Measurements from ENCODE around the gene WNT1. TPM values are rescaled to one million over a fixed set of nuclear protein-coding genes. Genes with fewer than 3 reads are reported as not detected.

Gene WNT1
- total RNA-seq, 1 experiment from 2014 or later, result not detected

GRCh38 chr12:49031573-49032161, 53.5 kb downstream of the WNT1 start:
- Histone ChIP-seq H3K27me3 (ENCODE audit: insufficient read depth, low read length) (no peaks in the 10 kb centered on the region), H3K4me1 (ENCODE audit: insufficient read depth, low read length) (no peaks in the 10 kb centered on the region), H2BK120ac (ENCODE audit: low read depth, low read length, poor library complexity, severe bottlenecking) (no peak overlapping the region), H2AK5ac (ENCODE audit: insufficient read length, low read length) (no peak overlapping the region), H4K91ac (ENCODE audit: insufficient read length, low read depth, low read length) (no peak overlapping the region), H3K9ac (ENCODE audit: extremely low read depth, insufficient read length, low read length) (no peak overlapping the region), H3K23ac (ENCODE audit: insufficient read length, low read depth, low read length) (no peak overlapping the region), H3K23me2 (ENCODE audit: insufficient read length, low read depth, low read length, poor library complexity, severe bottlenecking) (no peaks in the 10 kb centered on the region), H2BK12ac (ENCODE audit: insufficient read length, low read depth, low read length) (no peak overlapping the region), H3T11ph (ENCODE audit: low read length) (no peak overlapping the region), H4K5ac (ENCODE audit: insufficient read length, low read depth, low read length) (no peak overlapping the region), H3K27ac (ENCODE audit: insufficient read length, low read depth, low read length) (no peak overlapping the region), H3K79me2 (ENCODE audit: insufficient read depth, low read length) (no peaks in the 10 kb centered on the region), H3K56ac (ENCODE audit: insufficient read length, low read depth, low read length) (no peak overlapping the region), H3K18ac (ENCODE audit: insufficient read length, low read depth, low read length) (no peak overlapping the region), H4K20me1 (ENCODE audit: control insufficient read depth, insufficient read depth, insufficient read length) (no peaks in the 10 kb centered on the region), H2BK15ac (ENCODE audit: low read depth, low read length) (no peak overlapping the region), H3K14ac (ENCODE audit: insufficient read depth, low read length) (no peak overlapping the region), H3K4ac (ENCODE audit: low read depth, low read length) (no peak overlapping the region), H3K9me3 (ENCODE audit: control insufficient read depth, low read depth, low read length) (no peaks in the 10 kb centered on the region), H2AFZ (ENCODE audit: low read length) (no peak overlapping the region), H2BK20ac (ENCODE audit: low read depth, low read length, poor library complexity, severe bottlenecking) (no peak overlapping the region), H4K8ac (replicated peaks; ENCODE audit: insufficient read length, low read depth, low read length) (no peak overlapping the region), H2BK5ac (ENCODE audit: insufficient read length, low read length) (no peak overlapping the region), H3K4me2 (ENCODE audit: insufficient read depth, insufficient read length, low read length) (no peak overlapping the region), H3K79me1 (ENCODE audit: insufficient read depth, low read depth, low read length, poor library complexity, severe bottlenecking) (no peaks in the 10 kb centered on the region)
- DNase-seq, result no peak
- no peak overlapping the region for H3K4me3 Mint-ChIP-seq
- TF ChIP-seq CTCF (conservative IDR thresholded peaks at IDR 0.05), result no peak
- no peaks in the 10 kb centered on the region for H3K9me3 Mint-ChIP-seq
- no CpG with 5 or more reads among the region's 8 CpGs for WGBS (ENCODE audit: extremely low coverage, insufficient read length, low lambda C conversion rate)
- no peaks in the 10 kb centered on the region for H3K27me3 Mint-ChIP-seq (ENCODE audit: low read depth)
- H3K36me3 Mint-ChIP-seq (ENCODE audit: insufficient read depth in 1 of 3, low read depth in 3 of 3), result peaks cover 35 to 92% (median 87%) of the 10 kb centered on the region in 3 experiments; a peak in 6 of 7 replicates
- H3K4me1 Mint-ChIP-seq, result no peaks in the 10 kb centered on the region
- no peak overlapping the region for H3K27ac Mint-ChIP-seq

Other genes starting within 250 kb of the WNT1 start
- 30.2 and 31.1 TPM in 2 replicates for gene ADCY6, start 189.2 kb upstream of the WNT1 start, total RNA-seq (2021)
- gene CACNB3, start 159.8 kb upstream of the WNT1 start, total RNA-seq (2021), result 34.9 and 35.1 TPM in 2 replicates
- 98.1 and 104 TPM in 2 replicates for gene DDX23, start 126.2 kb upstream of the WNT1 start, total RNA-seq (2021)
- gene RND1, start 112.5 kb upstream of the WNT1 start, total RNA-seq (2021), result 9.5 and 9.7 TPM in 2 replicates
- 40.8 and 43.6 TPM in 2 replicates for gene FKBP11, start 52.8 kb upstream of the WNT1 start, total RNA-seq (2021)
- 254 and 263 TPM in 2 replicates for gene ARF3, start 20.8 kb upstream of the WNT1 start, total RNA-seq (2021)
- gene WNT10B, start 6.6 kb upstream of the WNT1 start, total RNA-seq (2021), result 0.37 and 0.53 TPM in 2 replicates
- gene DDN, start 21.1 kb downstream of the WNT1 start, total RNA-seq (2021), result 0.35 and 0.39 TPM in 2 replicates
- 34.8 and 36.7 TPM in 2 replicates for gene PRKAG1, start 40.5 kb downstream of the WNT1 start, total RNA-seq (2021)
- 83.9 and 93.7 TPM in 2 replicates for gene KMT2D, start 82.5 kb downstream of the WNT1 start, total RNA-seq (2021)
- gene RHEBL1, start 91.7 kb downstream of the WNT1 start, total RNA-seq (2021), result 4.0 and 4.1 TPM in 2 replicates
- gene DHH, start 116.5 kb downstream of the WNT1 start, total RNA-seq (2021), result 0.13 and 0.20 TPM in 2 replicates
- gene LMBR1L, start 132.5 kb downstream of the WNT1 start, total RNA-seq (2021), result 50.4 and 55.1 TPM in 2 replicates
- gene TUBA1B, start 153.1 kb downstream of the WNT1 start, total RNA-seq (2021), result 2,063 and 2,102 TPM in 2 replicates
- gene TUBA1A, start 210.8 kb downstream of the WNT1 start, total RNA-seq (2021), result 148 and 149 TPM in 2 replicates

Data from H9 (cell line).